Measurements from ENCODE around the gene EYA4. TPM values are rescaled to one million over a fixed set of nuclear protein-coding genes. Genes with fewer than 3 reads are reported as not detected.

Gene EYA4
- polyA plus RNA-seq, 1 of the 3 experiments (the other 2 are of a cell fraction), result 0.08 TPM

DNA sequence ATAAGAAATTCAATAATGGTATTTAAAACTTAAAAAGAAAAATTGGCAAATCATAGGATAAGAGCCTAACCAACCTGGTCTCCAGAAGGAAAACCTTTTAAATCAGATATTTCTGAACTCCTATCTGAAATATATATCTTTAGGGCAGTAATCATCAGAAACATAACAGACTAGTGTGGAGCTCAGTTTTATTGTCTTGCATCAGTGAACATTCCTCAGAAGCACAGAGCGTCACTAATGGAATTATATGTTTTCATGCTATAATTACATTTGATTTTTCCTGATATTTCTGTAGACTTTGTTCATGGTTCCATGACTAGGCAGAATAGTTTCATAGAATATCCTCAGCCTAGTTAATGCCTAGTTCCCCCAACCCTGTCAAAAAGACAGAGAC lies 262.2 kb downstream of the EYA4 start:
- TF ChIP-seq SMC3 (IDR thresholded peaks at IDR 0.05; ENCODE audit: low read depth, low read length) (no peak), TCF12 (IDR thresholded peaks at IDR 0.05) (no peak), RXRA (IDR thresholded peaks at IDR 0.05; ENCODE audit: borderline replicate concordance, low read depth) (no peak)
- TF ChIP-seq, protein P1, sequence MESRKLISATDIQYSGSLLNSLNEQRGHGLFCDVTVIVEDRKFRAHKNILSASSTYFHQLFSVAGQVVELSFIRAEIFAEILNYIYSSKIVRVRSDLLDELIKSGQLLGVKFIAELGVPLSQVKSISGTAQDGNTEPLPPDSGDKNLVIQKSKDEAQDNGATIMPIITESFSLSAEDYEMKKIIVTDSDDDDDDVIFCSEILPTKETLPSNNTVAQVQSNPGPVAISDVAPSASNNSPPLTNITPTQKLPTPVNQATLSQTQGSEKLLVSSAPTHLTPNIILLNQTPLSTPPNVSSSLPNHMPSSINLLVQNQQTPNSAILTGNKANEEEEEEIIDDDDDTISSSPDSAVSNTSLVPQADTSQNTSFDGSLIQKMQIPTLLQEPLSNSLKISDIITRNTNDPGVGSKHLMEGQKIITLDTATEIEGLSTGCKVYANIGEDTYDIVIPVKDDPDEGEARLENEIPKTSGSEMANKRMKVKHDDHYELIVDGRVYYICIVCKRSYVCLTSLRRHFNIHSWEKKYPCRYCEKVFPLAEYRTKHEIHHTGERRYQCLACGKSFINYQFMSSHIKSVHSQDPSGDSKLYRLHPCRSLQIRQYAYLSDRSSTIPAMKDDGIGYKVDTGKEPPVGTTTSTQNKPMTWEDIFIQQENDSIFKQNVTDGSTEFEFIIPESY (IDR thresholded peaks at IDR 0.05; ENCODE audit: borderline replicate concordance, low read depth), result no peak
- Histone ChIP-seq H3K27ac (ENCODE audit: low read depth in 2 of 2, low read length in 1 of 2) (no peak overlapping the region), H3K36me3 (replicated peaks in 1 of 2; ENCODE audit: control insufficient read depth in 1 of 2, insufficient read depth in 2 of 2, low read length in 1 of 2) (no peaks in the 10 kb centered on the region), H3K79me2 (ENCODE audit: insufficient read depth) (no peaks in the 10 kb centered on the region), H3K4me3 (ENCODE audit: low read depth in 2 of 2, low read length in 1 of 2) (no peak overlapping the region), H3K9me2 (no peaks in the 10 kb centered on the region), H3K9me3 (no peaks in the 10 kb centered on the region), H3K9ac (no peak overlapping the region), H4K20me1 (ENCODE audit: insufficient read depth) (no peaks in the 10 kb centered on the region), H3K4me1 (ENCODE audit: control insufficient read depth in 1 of 2, insufficient read depth in 2 of 2, low read depth in 1 of 2, low read length in 1 of 2) (no peaks in the 10 kb centered on the region; a peak in 2 of 4 replicates), H3F3A (replicated peaks; ENCODE audit: insufficient read depth) (no peaks in the 10 kb centered on the region), H3K4me2 (no peak overlapping the region), H2AFZ (ENCODE audit: low read depth) (no peak overlapping the region), H3K27me3 (ENCODE audit: insufficient read depth) (no peaks in the 10 kb centered on the region)
- CTCF ChIA-PET, result interaction anchor here (0.7 to 1.3 kb wide), 2 partner anchors 22 to 540 kb away, joined by 3 to 5 read pairs; no protein-coding TSS in a partner anchor
- 14% methylated on average over 1 of the region's 1 CpG for WGBS (ENCODE audit: low lambda C conversion rate)
- POLR2A ChIA-PET, result no interaction called here
- no peak for DNase-seq

DNA sequence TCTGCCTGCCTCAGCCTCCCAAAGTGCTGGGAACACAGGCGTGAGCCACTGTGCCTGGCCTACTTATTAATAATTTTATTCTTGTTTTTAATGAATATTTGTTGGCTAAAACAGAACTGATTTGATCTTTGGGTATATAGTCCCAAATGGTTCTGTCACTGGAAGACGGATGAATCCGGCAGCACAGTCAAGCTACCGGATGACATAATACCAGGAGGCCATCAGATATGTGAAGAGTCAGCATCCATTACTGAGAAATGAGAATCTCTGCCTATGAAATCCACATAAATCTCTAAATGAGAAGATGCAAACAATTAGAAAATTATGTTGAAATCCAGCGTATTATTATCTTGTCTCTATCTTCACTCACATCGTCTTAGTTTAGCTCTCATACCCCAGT lies 263.0 kb downstream of the EYA4 start:
- H3K79me2 ChIP-seq (ENCODE audit: insufficient read depth), result no peaks in the 10 kb centered on the region
- 23% methylated on average over 6 of the region's 6 CpGs for WGBS (ENCODE audit: low lambda C conversion rate)
- H3K4me2 ChIP-seq, result no peak overlapping the region
- ChIA-PET CTCF (interaction anchor here (0.7 to 1.4 kb wide), 3 partner anchors 21 to 674 kb away, joined by 3 to 5 read pairs (median 4); no protein-coding TSS in a partner anchor), POLR2A (no interaction called here)
- no peaks in the 10 kb centered on the region for H3K9me3 ChIP-seq
- no peaks in the 10 kb centered on the region for H3K9me2 ChIP-seq
- H3K36me3 ChIP-seq (replicated peaks in 1 of 2; ENCODE audit: control insufficient read depth in 1 of 2, insufficient read depth in 2 of 2, low read length in 1 of 2), result no peaks in the 10 kb centered on the region
- H3K4me1 ChIP-seq (ENCODE audit: control insufficient read depth in 1 of 2, insufficient read depth in 2 of 2, low read depth in 1 of 2, low read length in 1 of 2), result no peaks in the 10 kb centered on the region; a peak in 2 of 4 replicates
- TF ChIP-seq YY1 (IDR thresholded peaks at IDR 0.05; ENCODE audit: low read depth) (no peak), EP300 (IDR thresholded peaks at IDR 0.05; ENCODE audit: borderline replicate concordance in 1 of 2, low read depth in 1 of 2, low read length in 1 of 2) (no peak), JUND (IDR thresholded peaks at IDR 0.05) (no peak), CTCF (IDR thresholded peaks at IDR 0.05) (no peak), FOSL2 (IDR thresholded peaks at IDR 0.05; ENCODE audit: borderline replicate concordance, low read depth) (no peak), USF2 (IDR thresholded peaks at IDR 0.05; ENCODE audit: borderline replicate concordance, low read depth, low read length) (no peak), MEF2A (IDR thresholded peaks at IDR 0.05; ENCODE audit: borderline replicate concordance, low read depth) (no peak), POLR2AphosphoS5 (IDR thresholded peaks at IDR 0.05; ENCODE audit: low read depth, low read length) (no peak), RCOR1 (IDR thresholded peaks at IDR 0.05; ENCODE audit: low read length) (no peak), REST (IDR thresholded peaks at IDR 0.05; ENCODE audit: low read depth, low read length) (no peak)
- TF ChIP-seq, protein P2, sequence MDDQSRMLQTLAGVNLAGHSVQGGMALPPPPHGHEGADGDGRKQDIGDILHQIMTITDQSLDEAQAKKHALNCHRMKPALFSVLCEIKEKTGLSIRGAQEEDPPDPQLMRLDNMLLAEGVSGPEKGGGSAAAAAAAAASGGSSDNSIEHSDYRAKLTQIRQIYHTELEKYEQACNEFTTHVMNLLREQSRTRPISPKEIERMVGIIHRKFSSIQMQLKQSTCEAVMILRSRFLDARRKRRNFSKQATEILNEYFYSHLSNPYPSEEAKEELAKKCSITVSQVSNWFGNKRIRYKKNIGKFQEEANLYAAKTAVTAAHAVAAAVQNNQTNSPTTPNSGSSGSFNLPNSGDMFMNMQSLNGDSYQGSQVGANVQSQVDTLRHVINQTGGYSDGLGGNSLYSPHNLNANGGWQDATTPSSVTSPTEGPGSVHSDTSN (IDR thresholded peaks at IDR 0.05), result no peak
- no peaks in the 10 kb centered on the region for H3F3A ChIP-seq (replicated peaks; ENCODE audit: insufficient read depth)
- no peaks in the 10 kb centered on the region for H4K20me1 ChIP-seq (ENCODE audit: insufficient read depth)
- H3K9ac ChIP-seq, result no peak overlapping the region
- no peak overlapping the region for H2AFZ ChIP-seq (ENCODE audit: low read depth)
- H3K27me3 ChIP-seq (ENCODE audit: insufficient read depth), result no peaks in the 10 kb centered on the region
- DNase-seq, result no peak
- no peak overlapping the region for H3K4me3 ChIP-seq (ENCODE audit: low read depth in 2 of 2, low read length in 1 of 2)
- H3K27ac ChIP-seq (ENCODE audit: low read depth in 2 of 2, low read length in 1 of 2), result no peak overlapping the region
